Activated naive CD4-positive, alpha-beta T cell treated with Interleukin-2 at 50 U/mL for 16 hours (primary cell): ENCODE measurements around the gene FLOT1.

Source experiments
- DNase-seq: peaks from one replicate; pipeline ENCODE4 v3.0.0-alpha.2; 2020

FLOT1 gene

GRCh38 chr6:30689985-30690384 is 52.5 kb downstream of the FLOT1 start:
- no peak for DNase-seq

GRCh38 chr6:30689022-30689865 is 53.2 kb downstream of the FLOT1 start:
- no peak for DNase-seq

- no peak for DNase-seq
Observed at GRCh38 chr6:30688569-30688968, 53.9 kb downstream of the FLOT1 start.

- DNase-seq = no peak
Observed at GRCh38 chr6:30687659-30688431, 54.6 kb downstream of the FLOT1 start.

GRCh38 chr6:30686908-30687658 is 55.4 kb downstream of the FLOT1 start:
- DNase-seq = peak; percentile 85

GRCh38 chr6:30686009-30686907 is 56.2 kb downstream of the FLOT1 start, which contains the start of gene PPP1R18:
Gene PPP1R18 (minus strand): TSS chr6:30686645. CDS start chr6:30686018, 627 bp downstream.
- peak; percentile 90 for DNase-seq

GRCh38 chr6:30685157-30686008 is 57.1 kb downstream of the FLOT1 start:
- no peak for DNase-seq

GRCh38 chr6:30684386-30685156 is 57.9 kb downstream of the FLOT1 start:
- DNase-seq = peak; percentile 59

GRCh38 chr6:30683980-30684338 is 58.5 kb downstream of the FLOT1 start:
- DNase-seq = no peak

- DNase-seq = no peak
Observed at GRCh38 chr6:30683183-30683979, 59.1 kb downstream of the FLOT1 start.

- DNase-seq = peak; percentile 86
Observed at GRCh38 chr6:30682143-30683117, 60.1 kb downstream of the FLOT1 start.

- no peak for DNase-seq
Observed at GRCh38 chr6:30681766-30682142, 60.7 kb downstream of the FLOT1 start.

GRCh38 chr6:30679765-30680535 is 62.5 kb downstream of the FLOT1 start:
- no peak for DNase-seq

- DNase-seq = peak; percentile 91
Observed at GRCh38 chr6:30678964-30679726, 63.3 kb downstream of the FLOT1 start.
